T-helper 9 cell (primary cell): ENCODE data around the gene RESP18.
A peak's percentile ranks its signal among the peaks of the same experiment; 100 is the strongest.
"Not testable (repeated sequence)": the region's sequence is repeated elsewhere in the genome, so short reads cannot be mapped to it uniquely, and the experiment has no call there.

ENCODE experiments used
- DNase-seq: peaks from one replicate; pipeline ENCODE4 v3.0.0-alpha.2; 2020

Gene RESP18

DNA sequence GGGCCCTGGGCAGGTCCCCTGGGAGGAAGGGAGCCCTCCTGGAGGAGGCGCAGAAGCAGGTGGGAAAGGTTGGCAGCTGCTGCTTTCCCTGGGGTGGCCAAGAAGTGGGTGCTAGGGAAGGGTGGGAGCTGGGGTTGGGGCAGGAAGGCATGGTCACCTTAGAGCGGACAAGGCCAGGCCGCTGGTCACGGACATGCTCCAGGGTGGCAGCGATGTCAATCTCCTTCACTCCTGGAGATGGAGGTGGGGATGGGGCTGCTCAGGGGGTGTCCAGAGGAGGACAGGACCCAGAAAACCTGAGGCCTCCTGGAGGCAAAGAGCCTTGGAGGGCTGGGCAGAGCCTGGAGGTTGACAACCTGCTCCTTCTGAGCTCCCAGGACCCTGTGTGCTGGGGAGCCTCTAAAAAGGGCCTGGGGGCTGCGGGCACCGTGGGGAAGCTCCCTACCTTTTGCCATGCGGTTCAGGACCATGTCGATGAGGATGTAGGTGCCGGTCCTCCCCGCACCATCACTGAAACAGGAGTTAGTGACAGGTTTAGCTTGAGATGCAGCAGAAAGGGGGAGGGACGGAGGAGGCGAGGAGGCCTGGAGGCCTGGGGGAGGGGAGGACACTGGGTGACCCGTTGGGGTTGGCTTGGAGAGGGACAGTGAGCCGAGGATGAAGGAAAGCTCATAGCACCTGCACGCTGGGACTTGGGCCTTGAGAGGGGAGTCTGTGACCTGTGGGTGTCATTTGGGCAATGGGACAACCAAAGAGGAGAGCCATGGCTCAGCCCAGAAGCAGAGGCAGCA, 42.0 kb downstream of the RESP18 start:
- DNase-seq: no peak

DNA sequence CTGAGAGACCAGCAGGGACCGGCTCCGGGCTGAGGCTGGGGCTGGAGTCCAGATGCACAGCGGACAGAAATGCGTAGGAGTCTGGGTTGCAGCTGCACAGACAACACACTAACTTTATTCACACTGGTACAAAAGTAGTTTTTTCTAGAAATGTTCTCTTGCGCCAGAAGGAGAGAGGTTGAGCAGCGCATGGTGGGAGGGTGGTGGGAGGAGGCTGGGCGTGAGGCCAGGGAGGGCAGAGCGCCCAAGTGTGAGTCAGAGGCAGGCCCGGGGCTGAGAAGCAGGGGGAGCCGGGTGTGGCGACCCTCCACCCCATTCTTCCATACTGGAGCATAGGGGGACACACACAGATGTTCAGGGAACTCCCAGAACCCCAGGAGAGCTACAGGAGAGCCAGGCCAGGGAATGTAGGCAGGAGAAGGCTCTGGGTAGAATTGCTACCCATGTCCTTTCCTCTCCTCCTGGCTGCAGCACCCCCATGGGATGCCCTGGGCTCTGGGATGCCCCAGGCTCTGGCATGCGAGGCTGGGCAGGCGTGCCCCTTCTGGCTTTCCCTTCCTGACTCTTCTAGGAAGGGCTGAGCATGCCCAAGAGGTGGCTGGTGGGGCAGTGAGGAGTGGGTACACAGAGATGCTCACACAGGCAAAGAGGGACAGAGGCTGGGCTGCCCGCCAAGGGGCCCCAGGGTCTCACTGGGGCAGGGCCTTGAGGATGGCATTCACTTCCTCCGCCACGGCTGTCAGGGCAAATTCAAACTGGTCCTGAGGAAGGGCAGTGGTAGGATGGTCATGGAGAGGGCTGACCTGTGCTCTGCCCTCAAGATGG, 42.8 kb downstream of the RESP18 start:
- DNase-seq: no peak

DNA sequence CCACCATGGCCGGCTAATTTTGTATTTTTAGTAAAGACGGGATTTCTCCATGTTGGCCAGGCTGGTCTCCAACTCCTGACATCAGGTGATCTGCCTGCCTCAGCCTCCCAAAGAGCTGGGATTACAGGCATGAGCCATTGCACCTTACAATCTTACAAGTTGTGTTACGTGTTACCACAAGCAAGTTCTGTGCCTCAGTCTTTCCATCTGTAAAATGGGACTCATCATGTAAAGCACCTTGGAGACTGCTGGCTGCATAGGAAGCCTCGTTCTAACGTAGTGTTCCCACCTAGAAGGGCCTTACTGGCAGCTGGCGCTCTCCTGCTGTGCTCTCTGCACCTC, 43.4 kb downstream of the RESP18 start:
- DNase-seq: no peak

DNA sequence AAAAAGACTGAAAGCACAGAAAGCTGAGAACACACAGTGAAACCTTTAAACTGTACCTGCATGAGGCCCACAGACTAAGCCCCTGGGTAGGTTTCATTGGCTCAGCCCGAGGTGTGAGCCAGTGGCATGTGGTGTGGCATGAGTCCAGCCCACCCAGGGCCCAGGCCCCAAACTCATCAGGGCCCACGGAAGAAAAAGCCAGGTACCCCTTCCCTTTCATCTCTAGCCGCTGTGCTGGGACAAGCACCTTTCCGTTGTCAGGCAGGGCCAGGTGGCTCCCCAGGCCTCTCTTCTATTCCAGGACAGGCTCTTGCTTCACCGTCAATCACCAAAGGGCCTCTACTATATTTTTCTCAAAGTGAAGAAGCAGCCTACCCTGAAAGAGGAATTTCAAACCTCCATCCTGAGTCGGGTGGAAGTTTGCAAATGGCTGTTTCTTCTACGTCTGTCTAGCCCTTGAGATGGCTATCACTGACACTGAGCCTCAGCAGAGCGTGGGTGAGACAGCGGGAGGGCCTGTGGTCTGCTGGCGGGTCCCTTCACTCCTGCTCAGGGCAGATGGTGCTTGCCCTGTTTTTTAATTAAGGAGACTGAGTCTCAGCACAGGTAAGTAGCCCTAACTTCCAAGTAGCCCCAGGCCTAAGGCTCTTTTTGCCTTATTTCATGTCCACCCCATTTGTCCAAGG, 44.8 kb downstream of the RESP18 start:
- DNase-seq: no peak

DNA sequence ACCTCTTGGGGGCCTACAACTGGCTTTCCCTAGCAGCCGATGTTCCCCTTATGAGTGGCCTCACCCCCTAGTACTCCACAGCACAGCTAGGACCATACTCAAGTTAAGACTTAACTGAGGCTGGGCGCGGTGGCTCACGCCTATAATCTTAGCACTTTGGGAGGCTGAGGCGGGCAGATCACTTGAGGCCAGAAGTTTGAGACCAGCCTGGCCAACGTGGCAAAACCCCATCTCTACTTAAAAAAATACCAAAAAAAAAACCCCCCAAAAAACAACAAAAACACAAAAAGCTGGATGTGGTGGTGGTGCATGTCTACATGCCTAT, 45.5 kb downstream of the RESP18 start:
- DNase-seq: not testable (repeated sequence)

DNA sequence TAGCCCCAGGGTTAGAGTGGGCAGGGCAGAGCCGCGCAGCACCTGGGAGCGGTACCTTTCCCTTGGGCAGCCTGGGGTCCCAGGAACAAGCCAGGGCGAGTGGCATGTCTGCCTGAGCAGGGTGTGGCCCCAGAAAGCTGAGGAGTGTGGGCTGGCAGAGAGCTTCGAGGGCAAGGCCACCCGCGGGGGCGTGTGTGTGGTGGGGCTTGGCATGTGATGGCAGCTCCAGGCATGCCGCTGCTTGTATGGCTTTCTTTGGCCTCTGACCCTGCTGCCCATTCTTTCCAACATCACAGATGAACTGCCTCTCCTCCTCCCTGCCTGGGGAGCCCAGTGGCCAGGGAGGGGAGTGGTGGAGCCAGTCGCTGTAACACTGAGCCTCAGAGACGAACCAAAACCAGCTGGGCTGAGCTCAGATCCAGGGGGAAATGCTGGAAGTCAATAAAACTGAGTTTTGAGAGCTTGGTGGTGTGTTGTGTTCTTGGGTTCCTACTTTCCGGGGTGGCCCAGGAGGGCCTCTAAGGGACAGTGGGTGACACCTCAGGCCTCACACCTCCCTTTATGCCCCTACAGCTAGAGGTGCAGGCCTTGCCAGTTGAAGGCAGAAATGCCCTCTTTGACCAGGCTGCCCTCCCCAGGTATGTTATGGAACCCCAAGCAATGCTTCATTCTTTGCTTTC, 46.0 kb downstream of the RESP18 start:
- DNase-seq: no peak

DNA sequence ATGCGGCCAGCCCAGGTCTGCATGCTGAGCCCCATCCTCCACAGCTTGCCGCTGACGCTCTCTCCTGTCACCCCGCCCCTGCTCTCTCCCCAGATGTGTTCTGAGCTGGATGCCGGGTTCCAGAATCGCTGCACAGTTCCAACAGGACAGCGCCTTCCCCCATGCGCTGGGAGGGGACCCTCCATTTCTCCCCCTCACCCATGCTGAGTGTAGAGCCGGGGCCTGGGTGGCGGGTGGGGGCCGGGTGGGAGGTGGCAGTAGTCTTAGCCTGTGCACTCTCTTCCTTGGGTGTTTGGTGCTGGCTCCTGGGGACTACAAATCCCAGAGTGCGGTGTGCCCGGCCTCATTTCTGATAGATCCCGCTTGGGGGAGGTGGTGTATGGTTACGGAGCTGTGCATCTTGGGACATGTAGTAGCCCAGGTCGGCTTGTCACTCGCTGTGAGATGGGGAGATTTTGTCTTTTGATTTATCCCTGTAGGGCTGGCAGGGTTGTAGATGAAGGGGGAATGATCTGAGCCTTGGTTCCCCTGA, 46.6 kb downstream of the RESP18 start:
- DNase-seq: no peak

DNA sequence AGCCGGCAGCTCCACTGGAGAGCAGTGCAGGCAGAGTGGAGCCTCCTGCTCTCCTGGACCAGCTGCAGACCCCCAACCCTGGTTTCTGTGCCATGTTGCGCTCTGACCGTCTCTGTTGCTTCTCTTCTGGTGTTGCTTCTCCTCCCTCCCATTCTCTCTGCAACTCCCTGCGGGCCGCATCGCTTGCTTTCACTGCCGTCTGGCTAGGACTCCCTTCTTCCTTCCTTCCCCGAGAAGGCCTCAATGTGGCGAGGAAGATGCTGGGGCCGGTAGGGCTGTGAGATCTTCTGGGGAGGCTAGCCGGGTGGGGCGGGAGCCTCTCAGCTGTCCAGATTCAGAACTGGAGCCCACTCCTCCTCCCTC, 47.2 kb downstream of the RESP18 start:
- DNase-seq: no peak

DNA sequence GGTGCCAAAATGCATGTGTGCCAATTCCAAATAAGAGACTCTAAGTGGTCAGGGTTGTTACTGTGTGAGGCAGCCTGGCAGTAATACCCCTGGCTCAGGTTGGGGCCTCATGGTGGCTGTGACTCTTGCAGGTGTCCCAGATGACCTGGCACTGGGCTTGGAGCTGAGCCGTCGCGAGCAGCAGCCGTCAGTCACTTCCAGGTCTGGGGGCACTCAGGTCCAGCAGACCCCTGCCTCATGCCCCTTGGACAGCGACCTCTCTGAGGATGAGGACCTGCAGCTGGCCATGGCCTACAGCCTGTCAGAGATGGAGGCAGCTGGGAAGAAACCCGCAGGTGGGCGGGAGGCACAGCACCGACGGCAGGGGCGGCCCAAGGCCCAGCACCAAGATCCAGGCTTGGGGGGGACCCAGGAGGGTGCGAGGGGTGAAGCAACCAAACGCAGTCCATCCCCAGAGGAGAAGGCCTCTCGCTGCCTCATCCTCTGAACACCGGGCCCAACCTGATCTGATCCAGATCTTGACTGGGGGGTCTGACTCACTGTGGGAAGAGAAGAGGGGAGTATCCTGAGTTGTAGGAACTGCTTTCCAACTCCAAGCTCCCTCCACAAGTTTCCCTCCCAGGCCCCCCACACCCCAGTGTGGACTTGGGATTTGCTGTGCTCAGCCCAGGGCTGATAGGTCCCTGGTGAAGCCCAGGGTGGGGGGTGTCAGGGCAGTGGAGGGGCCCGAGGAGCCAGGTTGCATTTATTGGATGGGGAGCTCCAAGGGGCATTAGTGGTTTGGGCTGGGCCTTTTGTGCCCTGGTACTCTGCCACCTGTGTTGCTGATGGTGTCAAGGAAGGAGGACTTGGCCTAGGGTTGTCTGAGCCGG, 47.8 kb downstream of the RESP18 start:
- DNase-seq: no peak

DNA sequence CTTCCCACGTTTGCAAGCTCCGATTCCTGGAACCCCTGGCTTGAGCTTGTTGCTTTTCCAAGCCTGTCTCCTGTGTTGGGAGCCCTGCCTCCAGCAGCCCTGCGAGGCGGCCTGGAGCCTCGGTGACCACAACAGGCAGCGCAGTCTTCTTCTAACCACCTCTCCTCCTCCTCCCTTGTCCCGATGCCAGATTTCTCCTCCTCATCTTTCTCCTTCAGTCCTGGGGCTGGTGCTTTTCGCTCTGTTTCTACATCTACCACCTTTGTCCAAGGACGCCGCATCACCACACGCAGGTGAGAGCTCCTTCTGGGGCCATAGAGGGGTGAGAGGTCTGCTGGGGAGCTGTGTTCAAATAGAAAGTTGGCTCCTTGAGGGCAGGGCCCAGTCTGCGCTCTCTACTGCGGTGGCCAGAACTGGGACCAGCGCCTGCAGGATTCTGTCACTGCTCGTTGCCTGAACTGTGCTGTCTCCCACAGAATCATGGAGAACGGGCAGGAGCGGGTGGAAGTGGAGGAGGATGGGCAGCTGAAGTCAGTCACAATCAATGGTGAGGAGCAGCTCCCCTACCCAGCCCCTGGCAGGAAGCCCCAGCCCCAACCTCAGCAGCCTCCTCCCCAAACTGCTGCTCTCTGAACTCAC, 49.5 kb downstream of the RESP18 start:
- no peak for DNase-seq

DNA sequence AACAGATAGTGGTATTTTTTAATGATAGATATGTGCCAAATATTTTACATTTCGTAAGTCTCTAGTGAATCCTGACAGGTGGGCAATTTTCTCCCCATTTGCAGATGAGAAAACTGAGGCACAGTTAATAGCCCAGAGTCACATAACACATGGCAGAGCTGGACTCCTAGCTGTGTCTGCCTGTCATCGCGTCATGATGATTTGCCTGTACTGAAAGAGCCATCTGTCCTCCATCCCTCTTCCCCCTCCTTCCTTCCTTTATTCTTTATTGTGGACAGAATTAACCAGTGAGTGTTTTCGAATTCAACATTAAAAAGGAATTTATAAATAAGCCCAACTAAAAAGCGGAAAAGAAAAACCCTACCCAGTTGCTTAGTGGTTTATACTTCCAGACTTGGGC, 50.2 kb downstream of the RESP18 start:
- no peak for DNase-seq

DNA sequence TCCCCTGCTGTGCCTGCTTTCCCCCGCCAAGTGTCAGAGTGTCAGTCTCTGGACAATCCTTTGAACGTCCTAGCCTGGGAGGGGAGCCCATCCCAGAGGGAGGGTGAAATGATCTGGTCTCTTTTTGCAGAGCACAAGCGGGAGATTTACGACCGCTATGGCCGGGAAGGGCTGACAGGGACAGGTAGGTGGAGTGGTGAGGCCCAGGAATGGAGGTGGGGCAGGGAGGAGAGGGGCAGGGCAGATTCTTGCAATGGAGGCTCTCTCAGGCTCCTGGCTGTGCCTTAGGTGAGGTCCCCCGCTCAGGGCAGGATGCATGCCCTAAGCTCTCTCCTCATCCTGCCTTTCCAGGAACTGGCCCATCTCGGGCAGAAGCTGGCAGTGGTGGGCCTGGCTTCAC, 51.0 kb downstream of the RESP18 start:
- no peak for DNase-seq

DNA sequence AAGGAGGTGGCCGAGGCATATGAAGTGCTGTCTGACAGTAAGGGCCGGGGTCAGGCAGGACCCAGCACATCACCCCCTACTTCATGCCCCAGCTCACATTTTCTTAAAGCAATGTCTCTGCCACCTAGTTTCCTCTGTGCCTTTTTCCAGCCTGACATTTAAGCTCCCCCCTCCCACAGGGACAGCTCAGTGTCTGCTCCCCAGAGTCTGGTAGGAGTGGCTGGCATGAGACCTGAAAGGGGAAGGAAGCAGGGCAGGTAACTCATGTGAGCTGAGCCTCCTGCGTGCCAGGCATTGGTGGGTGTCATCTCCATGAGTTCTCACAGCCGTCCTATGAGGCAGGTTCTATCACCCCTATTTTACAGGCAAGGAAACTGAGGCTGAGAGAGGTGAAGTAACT, 51.9 kb downstream of the RESP18 start:
- no peak for DNase-seq

DNA sequence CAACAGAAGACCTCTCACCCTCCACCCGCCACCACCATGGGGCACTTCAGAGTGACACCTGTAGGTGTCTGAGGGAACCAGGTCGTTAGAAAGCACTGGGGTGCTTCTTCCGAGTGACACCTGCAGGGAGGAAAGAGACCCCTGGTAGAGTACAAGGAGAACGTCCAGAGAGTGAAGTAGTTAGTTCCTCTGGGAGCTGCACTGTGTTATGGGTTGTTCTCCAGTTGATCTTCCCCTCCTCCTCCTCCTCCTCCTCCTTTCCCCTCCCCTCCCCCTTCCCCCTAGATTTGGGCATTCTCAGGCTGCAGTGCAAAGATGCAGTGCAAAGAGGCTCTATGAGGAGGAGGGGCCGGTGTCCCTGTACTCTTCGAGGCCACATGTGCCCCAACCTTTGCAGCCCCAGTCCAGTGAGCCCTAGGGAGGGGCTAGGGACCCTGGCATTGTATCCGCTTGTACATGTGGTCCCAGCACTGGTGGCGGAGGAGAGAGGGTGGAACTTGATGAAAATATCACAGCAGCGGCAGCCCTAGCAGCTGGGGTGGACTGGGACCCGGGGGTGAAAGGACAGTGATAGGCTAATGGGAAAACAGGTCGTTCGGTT, 52.5 kb downstream of the RESP18 start:
- DNase-seq: no peak

DNA sequence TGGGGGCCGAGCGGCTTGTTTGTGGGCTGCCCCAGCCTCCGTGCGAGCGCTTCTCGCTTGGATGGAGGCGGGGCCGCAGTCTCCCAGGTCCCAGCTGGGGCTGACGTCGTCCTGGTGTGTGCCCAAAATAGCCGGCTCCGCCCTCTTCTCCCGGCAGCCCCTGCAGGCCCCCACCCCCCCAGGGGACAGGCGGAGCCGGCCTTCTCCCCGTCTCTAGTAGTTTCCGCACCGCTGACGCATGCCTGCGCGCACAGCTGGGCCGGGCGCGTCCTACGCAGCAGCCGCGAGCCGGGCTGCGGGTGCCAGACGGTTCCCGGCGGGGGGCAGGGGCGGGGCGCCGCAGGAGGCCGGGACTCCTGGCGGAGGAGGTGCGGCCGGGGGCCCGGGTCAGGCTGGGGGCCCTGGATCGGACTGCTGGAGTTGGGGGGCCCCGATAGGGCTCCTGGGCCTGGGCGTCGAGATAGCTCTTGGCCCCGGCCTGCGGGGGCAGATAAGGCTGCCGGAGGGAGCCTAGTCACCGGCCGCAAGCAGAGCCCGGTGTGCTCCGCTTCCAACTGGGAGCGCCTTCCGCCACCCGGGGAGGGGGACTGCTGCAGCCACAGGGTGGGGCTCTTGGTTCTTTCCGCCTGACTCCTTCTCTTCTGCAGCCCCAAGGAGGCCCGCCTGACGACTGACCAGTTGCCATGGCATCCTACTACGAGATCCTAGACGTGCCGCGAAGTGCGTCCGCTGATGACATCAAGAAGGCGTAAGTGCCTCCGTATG, 53.2 kb downstream of the RESP18 start, which contains the start of gene DNAJB2:
Gene DNAJB2 (plus strand): TSS at position 216 of the 765 bp plus-strand sequence. CDS start 468 bp downstream, at position 684.
- DNase-seq: peak; percentile 98

DNA sequence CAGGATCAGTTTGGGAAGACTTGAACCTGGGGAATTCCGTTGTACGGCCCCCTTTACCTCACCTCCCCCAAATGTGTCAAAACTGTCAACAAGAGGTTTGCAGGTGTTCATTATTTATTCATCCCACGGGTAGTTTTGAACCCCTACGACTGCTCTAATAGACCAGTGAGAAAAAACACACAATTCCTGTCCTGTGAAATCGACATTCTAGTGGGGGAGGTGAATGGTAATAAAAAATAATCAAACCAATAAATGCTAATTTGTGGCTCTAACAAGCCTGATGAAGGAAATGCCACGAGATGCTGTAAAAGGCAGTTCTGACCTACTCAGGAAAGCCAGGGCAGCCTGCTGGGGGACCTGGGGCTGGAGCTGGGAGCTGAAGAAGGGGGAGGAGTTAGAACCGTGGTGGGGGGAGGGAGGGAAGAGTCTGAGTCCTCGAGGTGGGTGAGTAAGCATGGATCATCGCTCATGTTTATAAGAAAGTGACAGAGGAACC, 53.8 kb downstream of the RESP18 start:
- DNase-seq: no peak

DNA sequence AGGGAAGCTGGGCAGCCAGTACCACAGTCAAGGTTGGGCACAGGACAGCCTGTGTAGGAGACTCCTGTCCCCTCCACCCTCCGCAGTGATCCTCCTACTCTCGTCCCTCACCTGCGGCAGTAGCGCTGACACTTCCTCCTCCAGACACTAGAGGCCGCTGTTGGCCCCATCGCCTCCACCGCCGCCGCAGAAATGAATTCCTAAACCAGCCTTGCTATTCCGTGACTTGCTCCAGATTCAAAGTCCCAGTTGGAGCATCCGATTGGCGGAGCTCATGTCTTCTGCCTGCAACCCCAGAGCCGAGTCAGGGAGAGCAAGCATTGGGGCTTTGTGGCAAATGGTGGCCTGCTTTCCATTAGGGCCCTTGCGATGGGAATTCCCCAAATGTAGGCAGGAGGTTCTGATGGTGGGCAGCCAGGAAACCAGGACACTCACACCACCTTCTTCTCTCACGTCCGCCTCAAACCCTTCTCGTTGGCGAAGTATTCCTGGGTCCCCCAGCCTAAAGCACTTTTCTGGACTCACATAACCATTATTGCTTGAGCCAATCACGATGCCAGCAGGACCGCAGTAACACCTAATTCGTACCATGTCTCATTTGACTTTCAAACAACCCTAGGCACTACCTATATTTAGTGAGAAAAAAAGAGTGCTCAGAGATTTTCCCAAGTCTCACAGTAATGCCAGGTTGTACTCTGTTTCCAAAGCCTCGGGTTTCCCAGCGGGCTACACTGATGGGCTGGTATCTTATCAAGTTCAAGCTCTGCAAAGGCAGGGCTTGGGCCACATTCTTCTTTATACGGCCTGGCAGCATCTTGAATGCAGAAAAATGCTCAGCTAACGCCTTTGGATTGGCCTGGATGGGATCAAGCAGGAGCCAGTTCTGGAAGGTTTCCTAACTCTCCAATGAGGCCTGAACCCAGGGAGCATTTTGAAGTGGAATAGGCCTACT, 54.6 kb downstream of the RESP18 start:
- peak; percentile 70 for DNase-seq
